Measurements from ENCODE around the gene C4orf50.

Gene C4orf50

GRCh38 chr4:5969777-5970176, 48.5 kb downstream of the C4orf50 start:
- TF ChIP-seq GATA1 (IDR thresholded peaks at IDR 0.05; ENCODE audit: low read depth, low read length) (no peak), POLR2A (IDR thresholded peaks at IDR 0.05; ENCODE audit: low read length) (no peak)
- no peak for DNase-seq

- DNase-seq, result no peak
- no peak for TF ChIP-seq GATA1 (IDR thresholded peaks at IDR 0.05; ENCODE audit: low read depth, low read length)
- TF ChIP-seq POLR2A (IDR thresholded peaks at IDR 0.05; ENCODE audit: low read length), result no peak
Observed at GRCh38 chr4:5969336-5969735, 48.9 kb downstream of the C4orf50 start.

- DNase-seq, result no peak
- TF ChIP-seq POLR2A (IDR thresholded peaks at IDR 0.05; ENCODE audit: low read length) (no peak), GATA1 (IDR thresholded peaks at IDR 0.05; ENCODE audit: low read depth, low read length) (no peak)
Observed at GRCh38 chr4:5968246-5968645, 50.0 kb downstream of the C4orf50 start.

- DNase-seq, result no peak
- TF ChIP-seq GATA1 (IDR thresholded peaks at IDR 0.05; ENCODE audit: low read depth, low read length) (no peak), POLR2A (IDR thresholded peaks at IDR 0.05; ENCODE audit: low read length) (no peak)
Observed at GRCh38 chr4:5967783-5968182, 50.4 kb downstream of the C4orf50 start.

- no peak for TF ChIP-seq POLR2A (IDR thresholded peaks at IDR 0.05; ENCODE audit: low read length)
- TF ChIP-seq GATA1 (IDR thresholded peaks at IDR 0.05; ENCODE audit: low read depth, low read length), result no peak
- DNase-seq, result no peak
Observed at GRCh38 chr4:5965225-5965624, 53.0 kb downstream of the C4orf50 start.

- TF ChIP-seq GATA1 (IDR thresholded peaks at IDR 0.05; ENCODE audit: low read depth, low read length) (no peak), POLR2A (IDR thresholded peaks at IDR 0.05; ENCODE audit: low read length) (no peak)
- DNase-seq, result no peak
Observed at GRCh38 chr4:5964030-5964429, 54.2 kb downstream of the C4orf50 start.

GRCh38 chr4:5963611-5964010, 54.6 kb downstream of the C4orf50 start:
- TF ChIP-seq GATA1 (IDR thresholded peaks at IDR 0.05; ENCODE audit: low read depth, low read length) (no peak), POLR2A (IDR thresholded peaks at IDR 0.05; ENCODE audit: low read length) (no peak)
- DNase-seq, result no peak

GRCh38 chr4:5962416-5962815, 55.8 kb downstream of the C4orf50 start:
- TF ChIP-seq POLR2A (IDR thresholded peaks at IDR 0.05; ENCODE audit: low read length) (no peak), GATA1 (IDR thresholded peaks at IDR 0.05; ENCODE audit: low read depth, low read length) (no peak)
- no peak for DNase-seq

GRCh38 chr4:5960252-5960880, 57.9 kb downstream of the C4orf50 start:
- no peak for TF ChIP-seq POLR2A (IDR thresholded peaks at IDR 0.05; ENCODE audit: low read length)
- TF ChIP-seq GATA1 (IDR thresholded peaks at IDR 0.05; ENCODE audit: low read depth, low read length), result no peak
- DNase-seq, result no peak

GRCh38 chr4:5959211-5959982, 58.8 kb downstream of the C4orf50 start:
- DNase-seq, result no peak
- no peak for TF ChIP-seq POLR2A (IDR thresholded peaks at IDR 0.05; ENCODE audit: low read length)
- TF ChIP-seq GATA1 (IDR thresholded peaks at IDR 0.05; ENCODE audit: low read depth, low read length), result no peak

- TF ChIP-seq GATA1 (IDR thresholded peaks at IDR 0.05; ENCODE audit: low read depth, low read length) (no peak), POLR2A (IDR thresholded peaks at IDR 0.05; ENCODE audit: low read length) (no peak)
- DNase-seq, result no peak
Observed at GRCh38 chr4:5958199-5958735, 60.0 kb downstream of the C4orf50 start.

GRCh38 chr4:5957076-5957475, 61.2 kb downstream of the C4orf50 start:
- TF ChIP-seq POLR2A (IDR thresholded peaks at IDR 0.05; ENCODE audit: low read length), result no peak
- no peak for TF ChIP-seq GATA1 (IDR thresholded peaks at IDR 0.05; ENCODE audit: low read depth, low read length)
- no peak for DNase-seq

GRCh38 chr4:5956285-5957021, 61.8 kb downstream of the C4orf50 start:
- no peak for DNase-seq
- TF ChIP-seq GATA1 (IDR thresholded peaks at IDR 0.05; ENCODE audit: low read depth, low read length) (no peak), POLR2A (IDR thresholded peaks at IDR 0.05; ENCODE audit: low read length) (no peak)

GRCh38 chr4:5955856-5956255, 62.4 kb downstream of the C4orf50 start:
- TF ChIP-seq GATA1 (IDR thresholded peaks at IDR 0.05; ENCODE audit: low read depth, low read length), result no peak
- no peak for TF ChIP-seq POLR2A (IDR thresholded peaks at IDR 0.05; ENCODE audit: low read length)
- no peak for DNase-seq

All from erythroblast (primary cell).